ENCODE measurements around the gene CHRNA1.

The CHRNA1 gene

GRCh38 chr2:174708713-174709112, 55.6 kb downstream of the CHRNA1 start:
- H3K9me3 ChIP-seq (ENCODE audit: control insufficient read depth, low read length): no peaks in the 10 kb centered on the region
- no peak overlapping the region for H3K4me2 ChIP-seq (ENCODE audit: low read length)
- no peak overlapping the region for H3K9ac ChIP-seq
- no peak overlapping the region for H3K4me3 ChIP-seq (ENCODE audit: low read depth, low read length)
- H3K27me3 ChIP-seq (ENCODE audit: control insufficient read depth, insufficient read depth, low read length): no peaks in the 10 kb centered on the region
- H2AFZ ChIP-seq: no peak overlapping the region
- H3K27ac ChIP-seq: no peak overlapping the region
- H3K36me3 ChIP-seq (ENCODE audit: control insufficient read depth, insufficient read depth, low read length): no peaks in the 10 kb centered on the region
- H3K4me1 ChIP-seq: no peaks in the 10 kb centered on the region
- H3K79me2 ChIP-seq: no peaks in the 10 kb centered on the region
- TF ChIP-seq, protein P1, sequence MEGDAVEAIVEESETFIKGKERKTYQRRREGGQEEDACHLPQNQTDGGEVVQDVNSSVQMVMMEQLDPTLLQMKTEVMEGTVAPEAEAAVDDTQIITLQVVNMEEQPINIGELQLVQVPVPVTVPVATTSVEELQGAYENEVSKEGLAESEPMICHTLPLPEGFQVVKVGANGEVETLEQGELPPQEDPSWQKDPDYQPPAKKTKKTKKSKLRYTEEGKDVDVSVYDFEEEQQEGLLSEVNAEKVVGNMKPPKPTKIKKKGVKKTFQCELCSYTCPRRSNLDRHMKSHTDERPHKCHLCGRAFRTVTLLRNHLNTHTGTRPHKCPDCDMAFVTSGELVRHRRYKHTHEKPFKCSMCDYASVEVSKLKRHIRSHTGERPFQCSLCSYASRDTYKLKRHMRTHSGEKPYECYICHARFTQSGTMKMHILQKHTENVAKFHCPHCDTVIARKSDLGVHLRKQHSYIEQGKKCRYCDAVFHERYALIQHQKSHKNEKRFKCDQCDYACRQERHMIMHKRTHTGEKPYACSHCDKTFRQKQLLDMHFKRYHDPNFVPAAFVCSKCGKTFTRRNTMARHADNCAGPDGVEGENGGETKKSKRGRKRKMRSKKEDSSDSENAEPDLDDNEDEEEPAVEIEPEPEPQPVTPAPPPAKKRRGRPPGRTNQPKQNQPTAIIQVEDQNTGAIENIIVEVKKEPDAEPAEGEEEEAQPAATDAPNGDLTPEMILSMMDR (IDR thresholded peaks at IDR 0.05): no peak

GRCh38 chr2:174705321-174705720, 59.0 kb downstream of the CHRNA1 start:
- Histone ChIP-seq H3K9me3 (ENCODE audit: control insufficient read depth, low read length) (no peaks in the 10 kb centered on the region), H3K4me3 (ENCODE audit: low read depth, low read length) (no peak overlapping the region), H3K27ac (no peak overlapping the region), H3K27me3 (ENCODE audit: control insufficient read depth, insufficient read depth, low read length) (no peaks in the 10 kb centered on the region), H2AFZ (no peak overlapping the region), H3K36me3 (ENCODE audit: control insufficient read depth, insufficient read depth, low read length) (no peaks in the 10 kb centered on the region), H3K4me1 (no peaks in the 10 kb centered on the region), H3K4me2 (ENCODE audit: low read length) (no peak overlapping the region), H3K79me2 (no peaks in the 10 kb centered on the region), H3K9ac (no peak overlapping the region)
- TF ChIP-seq, protein P1 (IDR thresholded peaks at IDR 0.05): no peak

DNA sequence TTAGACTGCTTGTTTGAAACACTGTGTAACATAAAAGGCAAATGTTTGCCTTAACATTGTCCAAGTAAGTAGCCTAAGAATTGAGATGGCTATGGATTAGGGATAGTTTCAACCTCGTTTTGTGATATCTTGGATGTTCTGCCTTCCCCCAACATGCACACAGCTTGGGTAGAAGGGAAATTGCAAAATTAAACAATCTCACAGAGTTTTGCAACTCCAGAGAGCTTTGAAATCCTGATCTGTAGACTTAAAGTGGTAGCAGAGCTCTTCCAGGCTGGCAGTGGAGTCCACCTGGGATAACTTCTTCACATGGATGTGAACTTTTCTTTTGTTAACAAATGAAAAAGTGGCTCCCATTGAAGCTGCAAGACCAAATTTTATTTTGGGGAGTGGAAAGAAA, 59.6 kb downstream of the CHRNA1 start:
- Histone ChIP-seq H3K4me1 (no peaks in the 10 kb centered on the region), H3K27me3 (ENCODE audit: control insufficient read depth, insufficient read depth, low read length) (no peaks in the 10 kb centered on the region), H3K79me2 (no peaks in the 10 kb centered on the region), H3K4me3 (ENCODE audit: low read depth, low read length) (no peak overlapping the region), H3K9me3 (ENCODE audit: control insufficient read depth, low read length) (no peaks in the 10 kb centered on the region), H3K9ac (no peak overlapping the region), H3K36me3 (ENCODE audit: control insufficient read depth, insufficient read depth, low read length) (no peaks in the 10 kb centered on the region), H2AFZ (no peak overlapping the region), H3K27ac (no peak overlapping the region), H3K4me2 (ENCODE audit: low read length) (no peak overlapping the region)
- TF ChIP-seq, protein P1 (IDR thresholded peaks at IDR 0.05): no peak

- TF ChIP-seq, protein P1 (IDR thresholded peaks at IDR 0.05): no peak
- H3K9ac ChIP-seq: no peak overlapping the region
- no peaks in the 10 kb centered on the region for H3K9me3 ChIP-seq (ENCODE audit: control insufficient read depth, low read length)
- no peaks in the 10 kb centered on the region for H3K27me3 ChIP-seq (ENCODE audit: control insufficient read depth, insufficient read depth, low read length)
- no peak overlapping the region for H3K4me3 ChIP-seq (ENCODE audit: low read depth, low read length)
- H3K27ac ChIP-seq: no peak overlapping the region
- H2AFZ ChIP-seq: no peak overlapping the region
- no peak overlapping the region for H3K4me2 ChIP-seq (ENCODE audit: low read length)
- no peaks in the 10 kb centered on the region for H3K79me2 ChIP-seq
- H3K36me3 ChIP-seq (ENCODE audit: control insufficient read depth, insufficient read depth, low read length): no peaks in the 10 kb centered on the region
- no peaks in the 10 kb centered on the region for H3K4me1 ChIP-seq
Observed at GRCh38 chr2:174704061-174704460, 60.2 kb downstream of the CHRNA1 start.

GRCh38 chr2:174703430-174703829, 60.8 kb downstream of the CHRNA1 start:
- TF ChIP-seq, protein P1 (IDR thresholded peaks at IDR 0.05): no peak
- Histone ChIP-seq H2AFZ (no peak overlapping the region), H3K79me2 (no peaks in the 10 kb centered on the region), H3K27ac (no peak overlapping the region), H3K4me1 (no peaks in the 10 kb centered on the region), H3K4me3 (ENCODE audit: low read depth, low read length) (no peak overlapping the region), H3K36me3 (ENCODE audit: control insufficient read depth, insufficient read depth, low read length) (no peaks in the 10 kb centered on the region), H3K27me3 (ENCODE audit: control insufficient read depth, insufficient read depth, low read length) (no peaks in the 10 kb centered on the region), H3K4me2 (ENCODE audit: low read length) (no peak overlapping the region), H3K9me3 (ENCODE audit: control insufficient read depth, low read length) (no peaks in the 10 kb centered on the region), H3K9ac (no peak overlapping the region)

Measured in parathyroid adenoma (tissue), 2 donors.